ENCODE measurements around the gene SLC43A2. TPM values are rescaled to one million over a fixed set of nuclear protein-coding genes. Genes with fewer than 3 reads are reported as not detected.

SLC43A2 gene
- total and polyA plus RNA-seq, 2 donors (not counting 3 experiments of a cell fraction or from before 2014, with no cell fraction given) = 41.7 to 52.0 TPM

- no peaks in the 10 kb centered on the region for H4K20me1 ChIP-seq (replicated peaks; ENCODE audit: control insufficient read depth, extremely low read depth, insufficient read depth, low read length)
- H3K4me2 ChIP-seq (ENCODE audit: insufficient read depth, low read length) = no peak overlapping the region
- intact Hi-C loops (cut with micrococcal nuclease) = no loop called here
- DNase-seq (ENCODE audit: low read depth, low spot score) (no peak), FAIRE-seq (no peak)
- no peaks in the 10 kb centered on the region for H3K36me3 ChIP-seq (ENCODE audit: control insufficient read depth in 2 of 2, extremely low read depth in 1 of 2, insufficient read depth in 2 of 2, low read length in 2 of 2)
- no peak for TF ChIP-seq MYC (IDR thresholded peaks at IDR 0.05; ENCODE audit: low read depth, low read length)
- TF ChIP-seq EZH2 (IDR thresholded peaks at IDR 0.05; ENCODE audit: borderline replicate concordance, low read depth, low read length, severe bottlenecking) = no peak
- no peak for TF ChIP-seq POLR2A (IDR thresholded peaks at IDR 0.05; ENCODE audit: low read depth, low read length)
- no peak for TF ChIP-seq POLR2AphosphoS5 (IDR thresholded peaks at IDR 0.05; ENCODE audit: insufficient read depth, low read depth, low read length)
- TF ChIP-seq MAX (IDR thresholded peaks at IDR 0.05; ENCODE audit: insufficient read depth, insufficient read length) = no peak
- no peak for TF ChIP-seq FOS (IDR thresholded peaks at IDR 0.05; ENCODE audit: borderline replicate concordance, insufficient read depth, low read length)
- no peak for TF ChIP-seq GATA2 (IDR thresholded peaks at IDR 0.05; ENCODE audit: insufficient read depth, insufficient read length, low read depth, low read length)
- no peak for TF ChIP-seq JUN (IDR thresholded peaks at IDR 0.05; ENCODE audit: borderline replicate concordance, insufficient read depth, insufficient read length, low read depth)
- no peak for TF ChIP-seq CTCF (IDR thresholded peaks at IDR 0.05; ENCODE audit: extremely low read depth in 1 of 2, insufficient read depth in 1 of 2, low read depth in 1 of 2, low read length in 2 of 2)
- H3K4me3 ChIP-seq (replicated peaks in 1 of 3; ENCODE audit: insufficient read depth in 1 of 3, low read depth in 1 of 3, low read length in 3 of 3) = no peak overlapping the region
- peak overlapping the region; percentile 64 for H2AFZ ChIP-seq (ENCODE audit: low read depth, low read length)
- no TSS peak for BruUV-seq (replicated peaks)
- H3K9me1 ChIP-seq (replicated peaks; ENCODE audit: control insufficient read depth, extremely low read depth, insufficient read depth, low read length) = no peaks in the 10 kb centered on the region
- dilution Hi-C loops (cut with MboI; ENCODE audit: extremely low pct_ligation_motif_present, low sequenced_read_pairs) = no loop called here
- POLR2A ChIA-PET = interaction anchor here (1.4 kb wide), 1 partner anchor 72 kb away, joined by 3 read pairs; the partner anchor contains the start of gene RILP
- H3K9ac ChIP-seq (replicated peaks; ENCODE audit: extremely low read depth, insufficient read depth, low read length) = peak overlapping the region; percentile 31
- H3K27ac ChIP-seq (ENCODE audit: insufficient read depth, low read depth, low read length) = peak overlapping the region; percentile 55
- H3K9me3 ChIP-seq (replicated peaks; ENCODE audit: control insufficient read depth, insufficient read depth, low read length) = no peaks in the 10 kb centered on the region
- CTCF ChIA-PET = interaction anchor here (1.0 to 10.7 kb wide), 4 partner anchors 14 to 72 kb away, joined by 4 to 459 read pairs (median 54); partner anchors contain the start of gene SLC43A2
- H3K27me3 ChIP-seq (ENCODE audit: control insufficient read depth in 2 of 2, insufficient read depth in 2 of 2, low read length in 2 of 2) = no peaks in the 10 kb centered on the region
- no peaks in the 10 kb centered on the region for H3K79me2 ChIP-seq (ENCODE audit: control insufficient read depth, insufficient read depth, low read length)
- H3K4me1 ChIP-seq (ENCODE audit: control insufficient read depth, extremely low read depth, insufficient read depth, low read length) = peaks cover 21% of the 10 kb centered on the region
Measured at GRCh38 chr17:1577583-1578013, 51.0 kb downstream of the SLC43A2 start.

Measured in endothelial cell of umbilical vein (primary cell).